IPS-20b (cell line): Measurements from ENCODE around the gene CPLANE1.

Source experiments
- H3K27ac ChIP-seq: one replicate; pipeline ENCODE4 v1.5.1; 2013; ENCODE audit warnings: low read length
- H3K27me3 ChIP-seq: 2 replicates; pipeline ENCODE4 v1.6.1; 2013; ENCODE audit warnings: mild to moderate bottlenecking, low read length, inconsistent platforms; ENCODE audit not compliant: insufficient read depth
- H3K36me3 ChIP-seq: 2 replicates; pipeline ENCODE4 v1.6.1; 2013; ENCODE audit warnings: low read depth, mild to moderate bottlenecking, inconsistent platforms, low read length, moderate library complexity; ENCODE audit not compliant: insufficient read depth
- H3K4me1 ChIP-seq: 2 replicates; pipeline ENCODE4 v1.6.1; 2013; ENCODE audit warnings: mild to moderate bottlenecking, control low read depth, inconsistent platforms, low read length, moderate library complexity; ENCODE audit not compliant: insufficient read depth
- H3K4me3 ChIP-seq: 2 replicates; pipeline ENCODE4 v1.5.1; 2013; ENCODE audit warnings: mild to moderate bottlenecking, low read length, inconsistent platforms
- H3K9ac ChIP-seq: 2 replicates; pipeline ENCODE4 v1.6.1; 2013; ENCODE audit warnings: low read depth, mild to moderate bottlenecking, inconsistent platforms, low read length, moderate library complexity
- H3K9me3 ChIP-seq: 2 replicates; pipeline ENCODE4 v1.6.1; 2013; ENCODE audit warnings: mild to moderate bottlenecking, low read depth, low read length, inconsistent platforms; ENCODE audit not compliant: insufficient read depth

The CPLANE1 gene

GRCh38 chr5:37207802-37208201 lies 41.4 kb downstream of the CPLANE1 start:
- no peak overlapping the region for H3K4me3 ChIP-seq
- H3K9ac ChIP-seq = no peak overlapping the region
- no peaks in the 10 kb centered on the region for H3K9me3 ChIP-seq
- no peaks in the 10 kb centered on the region for H3K4me1 ChIP-seq
- H3K27ac ChIP-seq = no peak overlapping the region
- no peaks in the 10 kb centered on the region for H3K27me3 ChIP-seq
- no peaks in the 10 kb centered on the region for H3K36me3 ChIP-seq

DNA sequence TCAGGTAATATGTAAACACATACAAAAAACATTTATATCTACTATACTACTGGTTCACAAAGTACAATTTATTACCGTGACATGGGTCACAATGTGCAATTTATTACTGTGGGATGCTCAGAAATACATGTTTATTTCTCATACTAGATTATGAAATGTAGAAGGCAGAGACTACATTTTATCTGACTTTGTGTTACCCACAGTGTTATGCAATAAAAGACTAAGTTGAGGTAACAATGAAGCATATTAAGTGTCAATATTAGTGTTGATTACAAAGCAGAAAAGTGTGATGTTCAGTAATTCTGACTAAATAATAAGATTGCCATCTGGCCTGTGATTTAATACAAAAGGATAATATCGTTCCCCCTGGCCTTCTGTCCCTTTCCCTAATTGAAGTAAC lies 42.4 kb downstream of the CPLANE1 start:
- no peaks in the 10 kb centered on the region for H3K9me3 ChIP-seq
- H3K4me3 ChIP-seq = no peak overlapping the region
- H3K9ac ChIP-seq = no peak overlapping the region
- H3K27me3 ChIP-seq = no peaks in the 10 kb centered on the region
- H3K4me1 ChIP-seq = no peaks in the 10 kb centered on the region
- H3K27ac ChIP-seq = no peak overlapping the region
- H3K36me3 ChIP-seq = no peaks in the 10 kb centered on the region

DNA sequence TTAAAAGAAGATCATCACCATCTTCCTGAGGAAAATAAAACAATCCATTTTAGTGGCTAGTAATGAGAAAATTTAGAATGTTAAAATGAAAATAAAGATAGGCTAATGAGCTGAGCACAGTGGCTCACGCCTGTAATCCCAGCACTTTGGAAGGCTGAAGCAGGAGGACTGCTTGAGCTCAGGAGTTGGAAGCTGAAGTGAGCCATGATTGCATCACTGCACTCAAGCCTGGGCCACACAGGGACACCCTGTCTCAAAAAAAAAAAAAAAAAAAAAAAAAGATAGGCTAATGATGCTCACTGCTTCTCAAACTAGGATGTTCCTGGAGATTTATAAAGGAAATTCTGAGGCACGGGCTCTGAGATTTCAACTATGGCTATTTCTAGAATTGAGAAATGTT lies 50.3 kb downstream of the CPLANE1 start:
- Histone ChIP-seq H3K36me3 (0 out of 2 replicates have a peak, but pooled peaks cover 6% of the 10 kb centered on the region), H3K4me1 (no peaks in the 10 kb centered on the region), H3K4me3 (no peak overlapping the region), H3K9me3 (no peaks in the 10 kb centered on the region), H3K9ac (no peak overlapping the region), H3K27ac (no peak overlapping the region), H3K27me3 (no peaks in the 10 kb centered on the region)

DNA sequence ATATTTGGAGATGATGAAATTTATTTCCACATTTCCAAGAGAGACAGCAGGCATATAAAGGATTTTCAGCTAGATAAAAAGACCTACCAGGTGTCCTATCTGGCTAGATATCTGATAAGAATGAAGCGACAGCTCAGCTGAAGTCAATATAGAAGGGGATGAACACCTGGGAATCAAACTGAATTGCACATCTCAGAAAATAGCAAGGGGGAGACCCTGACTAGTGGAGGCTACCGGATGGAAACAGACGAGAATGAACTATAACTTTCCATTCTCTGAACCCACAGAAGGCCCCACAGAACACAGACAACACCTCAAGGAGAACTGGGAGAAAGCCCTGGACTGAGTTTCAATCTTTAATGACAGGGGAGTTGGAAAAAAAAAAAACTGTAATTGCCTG lies 51.1 kb downstream of the CPLANE1 start:
- 0 out of 2 replicates have a peak, but pooled peaks cover 6% of the 10 kb centered on the region for H3K36me3 ChIP-seq
- H3K9ac ChIP-seq = no peak overlapping the region
- H3K9me3 ChIP-seq = no peaks in the 10 kb centered on the region
- H3K27me3 ChIP-seq = no peaks in the 10 kb centered on the region
- no peak overlapping the region for H3K27ac ChIP-seq
- no peak overlapping the region for H3K4me3 ChIP-seq
- H3K4me1 ChIP-seq = no peaks in the 10 kb centered on the region

DNA sequence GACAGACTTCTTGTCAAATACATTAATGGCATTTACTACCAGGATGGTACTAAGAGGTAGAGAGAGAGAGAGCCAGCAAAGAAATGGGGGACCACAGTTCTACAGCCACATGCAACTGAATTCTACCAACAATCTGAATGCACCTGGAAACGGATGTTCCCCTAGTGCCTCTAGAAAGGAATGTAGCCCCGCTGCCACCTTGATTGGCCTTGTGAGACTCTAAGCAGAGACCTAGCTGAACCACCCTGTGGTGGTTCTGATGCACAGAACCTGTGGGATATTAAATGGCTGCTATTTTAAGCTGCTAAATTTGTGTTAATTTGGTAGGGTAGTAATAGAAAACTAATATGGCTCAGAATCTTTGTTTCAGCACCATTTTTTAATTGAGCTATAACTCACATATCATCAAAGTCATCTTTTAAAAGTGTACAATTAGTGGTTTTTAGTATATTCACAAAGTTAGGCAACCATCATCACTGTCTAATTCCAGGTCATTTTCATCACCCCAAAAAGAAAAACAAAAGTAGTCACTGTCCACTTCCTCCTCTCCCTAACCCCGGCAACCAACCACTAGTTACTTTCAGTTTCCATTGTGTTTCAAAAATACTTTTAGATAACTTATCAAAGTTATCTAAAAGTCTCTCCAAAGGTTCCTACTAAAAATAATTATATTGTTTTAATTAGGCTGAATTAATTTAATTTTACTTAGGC lies 51.7 kb downstream of the CPLANE1 start:
- Histone ChIP-seq H3K9ac (no peak overlapping the region), H3K4me3 (no peak overlapping the region), H3K36me3 (0 out of 2 replicates have a peak, but pooled peaks cover 6% of the 10 kb centered on the region), H3K4me1 (no peaks in the 10 kb centered on the region), H3K27me3 (no peaks in the 10 kb centered on the region), H3K9me3 (no peaks in the 10 kb centered on the region), H3K27ac (no peak overlapping the region)

GRCh38 chr5:37190592-37190991 lies 58.6 kb downstream of the CPLANE1 start:
- Histone ChIP-seq H3K27me3 (no peaks in the 10 kb centered on the region), H3K4me3 (no peak overlapping the region), H3K4me1 (no peaks in the 10 kb centered on the region), H3K9ac (no peak overlapping the region), H3K36me3 (peaks cover 4% of the 10 kb centered on the region; the same call in 1 of the 2 replicates), H3K27ac (no peak overlapping the region), H3K9me3 (no peaks in the 10 kb centered on the region)

DNA sequence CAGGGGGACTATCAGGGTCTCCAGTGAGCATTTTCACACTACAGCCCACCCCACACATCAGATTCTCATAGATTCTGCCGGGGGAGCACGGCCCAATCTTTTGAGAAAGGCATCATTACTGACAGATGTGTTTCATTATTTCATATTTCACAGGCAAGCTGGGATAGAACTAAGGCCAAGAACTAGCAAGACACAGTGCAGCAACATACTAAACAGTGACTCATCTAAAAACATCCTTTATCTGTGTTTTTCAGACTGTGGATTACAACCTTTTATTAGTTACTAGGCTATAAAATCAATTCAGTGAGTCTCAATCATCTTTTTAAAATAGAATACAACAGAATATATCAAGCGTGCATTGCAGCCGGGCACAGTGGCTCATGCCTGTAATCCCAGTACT lies 59.8 kb downstream of the CPLANE1 start:
- Histone ChIP-seq H3K9ac (no peak overlapping the region), H3K4me1 (no peaks in the 10 kb centered on the region), H3K27me3 (no peaks in the 10 kb centered on the region), H3K36me3 (peaks cover 7% of the 10 kb centered on the region; the same call in 1 of the 2 replicates), H3K9me3 (no peaks in the 10 kb centered on the region), H3K4me3 (no peak overlapping the region), H3K27ac (no peak overlapping the region)

- Histone ChIP-seq H3K9me3 (no peaks in the 10 kb centered on the region), H3K36me3 (peaks cover 15% of the 10 kb centered on the region), H3K27me3 (no peaks in the 10 kb centered on the region), H3K4me3 (no peak overlapping the region), H3K4me1 (no peaks in the 10 kb centered on the region), H3K9ac (no peak overlapping the region), H3K27ac (no peak overlapping the region)
These were observed 61.7 kb downstream of the CPLANE1 start for GRCh38 chr5:37187465-37187977.

DNA sequence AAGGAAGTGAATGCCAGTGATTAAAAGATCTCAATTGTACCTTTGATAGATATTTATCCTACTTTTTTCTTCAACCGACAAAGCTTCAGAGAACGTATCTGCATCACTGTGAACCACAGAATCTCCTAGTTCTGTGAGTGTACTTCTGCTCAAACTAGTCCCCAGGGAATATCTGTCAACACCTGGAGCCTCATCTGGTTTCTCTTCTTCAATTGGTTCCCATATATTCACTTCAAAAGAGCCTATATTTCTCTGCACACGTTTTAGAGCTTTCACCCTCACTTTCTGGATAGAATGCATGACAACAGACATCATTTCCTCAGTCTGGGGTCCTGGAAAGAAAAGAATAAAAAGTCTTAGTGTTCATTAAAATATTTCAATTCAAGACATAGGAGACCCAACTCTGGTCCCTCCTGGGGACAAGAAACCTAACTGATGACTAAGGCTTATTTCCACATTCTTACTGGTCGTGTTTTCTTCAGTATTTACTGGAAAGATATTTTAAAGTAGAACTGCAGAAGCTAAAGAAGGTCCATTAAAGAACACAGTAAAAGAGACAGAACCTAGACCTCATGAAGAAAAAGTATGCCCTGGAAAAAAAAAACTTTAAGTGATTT lies 64.3 kb downstream of the CPLANE1 start:
- H3K4me3 ChIP-seq = no peak overlapping the region
- no peak overlapping the region for H3K27ac ChIP-seq
- no peaks in the 10 kb centered on the region for H3K27me3 ChIP-seq
- no peak overlapping the region for H3K9ac ChIP-seq
- peaks cover 15% of the 10 kb centered on the region; the same call in 1 of the 2 replicates for H3K36me3 ChIP-seq
- no peaks in the 10 kb centered on the region for H3K4me1 ChIP-seq
- no peaks in the 10 kb centered on the region for H3K9me3 ChIP-seq

- no peaks in the 10 kb centered on the region for H3K27me3 ChIP-seq
- H3K4me3 ChIP-seq = no peak overlapping the region
- no peaks in the 10 kb centered on the region for H3K4me1 ChIP-seq
- H3K9ac ChIP-seq = no peak overlapping the region
- H3K36me3 ChIP-seq = peaks cover 15% of the 10 kb centered on the region; the same call in 1 of the 2 replicates
- no peak overlapping the region for H3K27ac ChIP-seq
- H3K9me3 ChIP-seq = no peaks in the 10 kb centered on the region
These were observed 66.5 kb downstream of the CPLANE1 start for GRCh38 chr5:37182667-37183066.

DNA sequence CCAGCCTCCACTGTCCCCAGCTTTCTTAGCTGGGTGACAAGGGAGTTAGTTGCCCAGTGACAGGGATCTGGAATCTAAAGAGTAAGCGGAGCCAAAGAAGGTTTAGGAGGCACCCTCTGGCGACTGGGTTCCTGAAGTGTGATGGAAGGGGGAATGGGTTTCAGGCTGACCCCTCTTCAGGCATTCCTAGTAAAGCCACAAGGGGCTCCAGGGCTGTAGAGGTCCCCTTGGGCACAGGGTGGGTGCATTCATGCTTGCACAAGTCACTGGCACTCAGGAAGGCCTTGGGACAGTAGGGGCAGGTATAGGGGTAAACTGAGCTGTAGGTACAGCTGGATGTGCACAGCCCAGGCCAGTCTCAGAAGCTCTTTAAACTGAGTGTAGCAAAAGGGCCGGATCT lies 74.2 kb downstream of the CPLANE1 start:
- H3K27ac ChIP-seq = no peak overlapping the region
- H3K9me3 ChIP-seq = no peaks in the 10 kb centered on the region
- no peak overlapping the region for H3K4me3 ChIP-seq
- peaks cover 40% of the 10 kb centered on the region for H3K36me3 ChIP-seq
- H3K27me3 ChIP-seq = no peaks in the 10 kb centered on the region
- no peaks in the 10 kb centered on the region for H3K4me1 ChIP-seq
- no peak overlapping the region for H3K9ac ChIP-seq

- Histone ChIP-seq H3K4me3 (no peak overlapping the region), H3K36me3 (peaks cover 50% of the 10 kb centered on the region)
These were observed 76.2 kb downstream of the CPLANE1 start for GRCh38 chr5:37172957-37173356.

More at GRCh38 chr5:37172957-37173356, 76.2 kb downstream of the CPLANE1 start:
- Histone ChIP-seq H3K9me3 (no peaks in the 10 kb centered on the region), H3K9ac (no peak overlapping the region), H3K27me3 (no peaks in the 10 kb centered on the region), H3K4me1 (no peaks in the 10 kb centered on the region), H3K27ac (no peak overlapping the region)
